ENCODE measurements around the gene NTMT1.

NTMT1 gene

DNA sequence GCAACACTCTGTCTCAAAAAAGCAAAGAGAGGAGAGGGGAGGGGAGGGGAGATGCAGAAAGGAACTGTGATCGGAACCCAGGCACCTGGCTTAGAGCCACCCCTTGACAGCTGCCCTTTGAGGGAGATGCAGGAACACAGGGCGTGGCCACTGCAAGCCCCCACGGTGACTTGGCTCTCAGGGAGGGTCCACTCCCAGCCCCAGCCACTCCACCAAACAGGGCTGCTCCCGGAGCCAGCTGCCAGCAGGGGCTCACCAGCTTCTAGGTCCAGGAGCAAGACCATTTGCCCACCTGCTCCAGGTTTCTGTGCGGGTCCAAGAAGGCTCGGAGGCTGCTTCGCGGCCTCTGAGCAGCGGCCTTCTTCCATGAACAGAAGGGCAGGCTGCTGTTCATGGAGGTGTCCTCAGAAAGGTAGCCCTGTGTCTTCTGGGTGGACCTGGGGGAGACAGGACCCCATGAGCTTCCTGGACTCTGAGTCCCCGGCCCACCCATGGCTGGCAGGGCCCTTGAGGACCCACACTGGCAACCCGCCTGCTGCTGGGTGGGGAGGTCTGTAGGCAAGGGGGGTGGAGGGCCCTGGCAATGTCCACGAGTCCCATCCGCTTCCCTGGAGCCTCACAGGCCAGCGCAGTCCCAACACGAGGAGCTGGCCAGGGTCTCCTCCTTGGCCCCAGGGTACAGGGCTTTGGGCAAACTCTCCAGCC is 13.0 kb upstream of the NTMT1 start:
- Histone ChIP-seq H3K4me2 (no peak overlapping the region), H3K36me3 (ENCODE audit: insufficient read depth) (no peaks in the 10 kb centered on the region), H3K4me1 (ENCODE audit: low read depth, poor library complexity, severe bottlenecking) (peaks cover 24% of the 10 kb centered on the region), H2AFZ (ENCODE audit: low read depth) (no peak overlapping the region), H3K79me2 (ENCODE audit: insufficient read depth, low read depth) (no peaks in the 10 kb centered on the region), H3K27me3 (ENCODE audit: insufficient read depth, low read depth) (no peaks in the 10 kb centered on the region), H4K20me1 (ENCODE audit: insufficient read depth) (no peaks in the 10 kb centered on the region), H3K9ac (no peak overlapping the region), H3K27ac (no peak overlapping the region), H3K4me3 (IDR thresholded peaks at IDR 0.05; ENCODE audit: insufficient read depth, low read depth, low read length) (no peak overlapping the region)
- TF ChIP-seq, protein P1, sequence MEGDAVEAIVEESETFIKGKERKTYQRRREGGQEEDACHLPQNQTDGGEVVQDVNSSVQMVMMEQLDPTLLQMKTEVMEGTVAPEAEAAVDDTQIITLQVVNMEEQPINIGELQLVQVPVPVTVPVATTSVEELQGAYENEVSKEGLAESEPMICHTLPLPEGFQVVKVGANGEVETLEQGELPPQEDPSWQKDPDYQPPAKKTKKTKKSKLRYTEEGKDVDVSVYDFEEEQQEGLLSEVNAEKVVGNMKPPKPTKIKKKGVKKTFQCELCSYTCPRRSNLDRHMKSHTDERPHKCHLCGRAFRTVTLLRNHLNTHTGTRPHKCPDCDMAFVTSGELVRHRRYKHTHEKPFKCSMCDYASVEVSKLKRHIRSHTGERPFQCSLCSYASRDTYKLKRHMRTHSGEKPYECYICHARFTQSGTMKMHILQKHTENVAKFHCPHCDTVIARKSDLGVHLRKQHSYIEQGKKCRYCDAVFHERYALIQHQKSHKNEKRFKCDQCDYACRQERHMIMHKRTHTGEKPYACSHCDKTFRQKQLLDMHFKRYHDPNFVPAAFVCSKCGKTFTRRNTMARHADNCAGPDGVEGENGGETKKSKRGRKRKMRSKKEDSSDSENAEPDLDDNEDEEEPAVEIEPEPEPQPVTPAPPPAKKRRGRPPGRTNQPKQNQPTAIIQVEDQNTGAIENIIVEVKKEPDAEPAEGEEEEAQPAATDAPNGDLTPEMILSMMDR (conservative IDR thresholded peaks at IDR 0.05; ENCODE audit: low read depth, low read length), result no peak

DNA sequence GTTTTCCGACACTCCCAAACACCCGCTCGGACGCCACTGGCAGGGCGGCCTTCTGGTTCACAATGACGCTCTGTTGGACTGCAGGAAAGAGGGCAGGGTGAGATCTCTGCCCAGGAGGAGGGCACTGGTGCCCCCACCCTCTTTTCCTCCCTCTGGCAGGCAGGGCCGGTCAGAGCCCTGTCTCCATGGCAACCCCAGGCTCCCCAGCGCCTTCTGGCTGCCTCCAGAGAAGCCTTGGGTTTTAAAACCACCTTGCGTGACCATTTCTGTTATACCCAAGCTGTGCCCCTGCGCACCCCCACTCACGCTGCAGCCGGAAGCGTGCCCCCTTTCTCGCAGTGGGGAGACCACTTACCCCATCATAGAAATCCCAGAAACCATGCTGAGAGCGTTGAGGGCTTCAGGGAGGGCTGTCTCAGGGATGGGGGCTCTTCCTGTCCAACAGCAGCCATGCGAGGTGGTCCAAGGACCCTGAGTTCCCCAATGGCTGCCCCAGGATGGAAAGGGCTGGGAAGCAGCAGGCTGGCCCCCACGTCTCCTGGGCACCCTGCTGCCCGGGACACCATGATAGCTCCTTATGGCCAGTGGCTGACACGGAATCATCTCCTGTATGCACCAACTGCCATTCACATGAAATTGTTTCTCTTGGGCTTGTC is 12.3 kb upstream of the NTMT1 start:
- H3K4me3 ChIP-seq (IDR thresholded peaks at IDR 0.05; ENCODE audit: insufficient read depth, low read depth, low read length), result no peak overlapping the region
- no peak overlapping the region for H3K27ac ChIP-seq
- TF ChIP-seq, protein P1 (conservative IDR thresholded peaks at IDR 0.05; ENCODE audit: low read depth, low read length), result no peak
- H2AFZ ChIP-seq (ENCODE audit: low read depth), result no peak overlapping the region
- no peaks in the 10 kb centered on the region for H3K27me3 ChIP-seq (ENCODE audit: insufficient read depth, low read depth)
- H3K4me1 ChIP-seq (ENCODE audit: low read depth, poor library complexity, severe bottlenecking), result peaks cover 19% of the 10 kb centered on the region
- H3K36me3 ChIP-seq (ENCODE audit: insufficient read depth), result no peaks in the 10 kb centered on the region
- no peaks in the 10 kb centered on the region for H4K20me1 ChIP-seq (ENCODE audit: insufficient read depth)
- no peaks in the 10 kb centered on the region for H3K79me2 ChIP-seq (ENCODE audit: insufficient read depth, low read depth)
- no peak overlapping the region for H3K4me2 ChIP-seq
- H3K9ac ChIP-seq, result no peak overlapping the region

DNA sequence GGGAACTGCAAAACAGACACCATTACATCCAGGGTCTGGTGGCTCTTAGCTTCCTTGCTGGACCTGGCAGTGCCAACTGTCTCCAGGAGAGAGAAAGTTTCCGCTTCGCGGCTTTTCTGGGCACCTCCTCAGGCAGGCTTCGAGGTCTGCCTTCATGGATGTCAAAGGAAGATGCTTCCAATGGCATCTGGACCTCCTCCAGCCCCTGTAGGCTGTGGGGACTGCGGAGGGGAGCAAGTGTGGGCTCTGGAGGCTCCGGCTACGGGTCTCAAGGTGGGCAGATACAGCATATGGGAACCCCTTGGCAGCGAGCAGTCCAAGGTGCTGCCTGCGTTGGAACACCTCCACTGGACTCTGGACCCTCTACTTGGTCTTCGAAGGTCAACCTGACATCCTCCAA is 11.0 kb upstream of the NTMT1 start:
- Histone ChIP-seq H4K20me1 (ENCODE audit: insufficient read depth) (no peaks in the 10 kb centered on the region), H3K4me1 (ENCODE audit: low read depth, poor library complexity, severe bottlenecking) (peaks cover 14% of the 10 kb centered on the region), H2AFZ (ENCODE audit: low read depth) (no peak overlapping the region), H3K36me3 (ENCODE audit: insufficient read depth) (no peaks in the 10 kb centered on the region), H3K9ac (no peak overlapping the region), H3K79me2 (ENCODE audit: insufficient read depth, low read depth) (no peaks in the 10 kb centered on the region), H3K27ac (no peak overlapping the region), H3K4me3 (IDR thresholded peaks at IDR 0.05; ENCODE audit: insufficient read depth, low read depth, low read length) (no peak overlapping the region), H3K4me2 (no peak overlapping the region), H3K27me3 (ENCODE audit: insufficient read depth, low read depth) (no peaks in the 10 kb centered on the region)
- TF ChIP-seq, protein P1 (conservative IDR thresholded peaks at IDR 0.05; ENCODE audit: low read depth, low read length), result no peak

DNA sequence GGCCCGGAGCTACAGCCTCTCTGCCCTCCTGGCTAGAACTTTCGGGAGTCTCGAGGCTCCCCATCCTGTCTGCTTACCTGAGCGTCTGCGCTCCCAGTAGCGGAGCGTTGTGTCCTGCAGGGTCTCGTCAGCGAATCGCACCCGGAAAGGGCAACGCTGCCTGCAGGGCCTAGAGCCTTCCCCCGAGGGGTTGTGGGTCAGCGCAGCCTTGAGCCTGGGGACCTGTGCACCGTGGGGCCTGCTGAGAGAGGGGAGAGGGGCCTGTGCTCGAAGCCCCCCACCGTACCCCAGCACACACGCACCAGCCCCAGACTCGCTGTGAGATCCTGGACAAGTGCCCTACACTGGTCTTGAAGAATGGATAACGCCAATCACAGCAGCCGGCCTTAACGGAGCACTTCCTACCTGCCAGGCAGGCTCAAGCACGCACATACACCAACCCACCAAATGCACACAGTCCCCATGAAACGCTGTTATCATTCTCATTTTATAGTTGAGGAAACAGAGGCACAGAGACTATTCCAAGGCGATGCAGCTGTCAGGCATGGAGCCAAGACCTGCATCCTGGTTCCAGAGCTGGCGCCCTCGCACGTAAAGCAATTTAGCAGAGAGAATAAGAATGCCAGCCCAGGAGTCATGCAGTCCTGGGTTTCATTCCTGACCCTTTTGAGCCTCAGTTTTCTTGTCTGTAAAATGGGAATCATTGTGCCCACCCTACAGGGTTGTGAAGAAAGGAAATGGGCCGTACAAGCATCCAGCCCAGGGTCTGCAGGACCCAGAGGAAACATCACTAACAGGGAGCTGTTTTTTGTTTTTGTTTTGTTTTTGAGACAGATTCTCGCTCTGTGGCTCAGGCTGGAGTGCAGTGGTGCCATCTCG is 10.3 kb upstream of the NTMT1 start:
- H3K27me3 ChIP-seq (ENCODE audit: insufficient read depth, low read depth), result no peaks in the 10 kb centered on the region
- TF ChIP-seq, protein P1 (conservative IDR thresholded peaks at IDR 0.05; ENCODE audit: low read depth, low read length), result no peak
- H3K27ac ChIP-seq, result no peak overlapping the region
- H4K20me1 ChIP-seq (ENCODE audit: insufficient read depth), result no peaks in the 10 kb centered on the region
- no peak overlapping the region for H3K9ac ChIP-seq
- H3K4me3 ChIP-seq (IDR thresholded peaks at IDR 0.05; ENCODE audit: insufficient read depth, low read depth, low read length), result no peak overlapping the region
- peaks cover 14% of the 10 kb centered on the region for H3K4me1 ChIP-seq (ENCODE audit: low read depth, poor library complexity, severe bottlenecking)
- no peak overlapping the region for H3K4me2 ChIP-seq
- no peaks in the 10 kb centered on the region for H3K36me3 ChIP-seq (ENCODE audit: insufficient read depth)
- no peaks in the 10 kb centered on the region for H3K79me2 ChIP-seq (ENCODE audit: insufficient read depth, low read depth)
- H2AFZ ChIP-seq (ENCODE audit: low read depth), result no peak overlapping the region
